HepG2 (cell line): ENCODE data around the gene AGAP1. TPM values are rescaled to one million over a fixed set of nuclear protein-coding genes. Genes with fewer than 3 reads are reported as not detected.

Source experiments
- ATAC-seq: fragments of 200-7000 bp; cut with Tn5 transposase; 3 replicates; pipeline ENCODE4 v1.9.1; 2020; ENCODE audit warnings: mild to moderate bottlenecking, moderate library complexity
- BruUV-seq: library from RNA; stranded (reverse); fragments of 400-500 nt; replicated peaks from 2 replicates; lab custom pipeline; 2021; lab: Mats Ljungman, UMichigan
- CTCF ChIA-PET: fragments of 300-600 bp; formaldehyde crosslinking; extraction: SDS; loops from one replicate; lab custom pipeline; 2021; ENCODE audit warnings: low total read pairs, inconsistent platforms, low intra/inter-chr PET ratio; lab: Yijun Ruan, JAX
- POLR2A ChIA-PET: fragments of 350-600 bp; sonication (Branson Sonifier 250); formaldehyde crosslinking; loops from one replicate; lab custom pipeline; 2020; ENCODE audit warnings: antibody characterized with exemption, inconsistent platforms; lab: Yijun Ruan, JAX
- DNase-seq: peaks from one replicate; pipeline ENCODE4 v3.0.0-alpha.2; 2015; ENCODE audit warnings: low spot score
- FAIRE-seq: peaks from 3 replicates; lab custom pipeline; 2011; peaks lifted over from hg19 to GRCh38; lab: Jason Lieb, UNC
- H2AFZ ChIP-seq: one replicate; pipeline ENCODE4 v1.6.1; 2011; ENCODE audit warnings: low read length, inconsistent platforms
- H3K27ac ChIP-seq: fragments of 300-600 bp; 3 replicates; pipeline ENCODE4 v1.8.0; 2011; ENCODE audit warnings: mixed run types, mild to moderate bottlenecking, mixed read lengths, low read length, inconsistent platforms; ENCODE audit not compliant: insufficient read depth; ENCODE audit errors: extremely low read length
- H3K27me3 ChIP-seq, 2 experiments: fragments of 200-600 bp in 1 of 2; 2 replicates in 1 of 2; 3 replicates in 1 of 2; pipeline versions ENCODE4 v1.6.0 to v1.8.0; 2011; ENCODE audit warnings: low read length in 2 of 2, mild to moderate bottlenecking in 2 of 2, moderate library complexity in 2 of 2, inconsistent platforms in 1 of 2; ENCODE audit not compliant: insufficient read depth in 2 of 2, control insufficient read depth in 1 of 2
- H3K36me3 ChIP-seq, 2 experiments: fragments of 200-600 bp in 1 of 2; replicated peaks in 1 of 2; 2 replicates in 1 of 2; 3 replicates in 1 of 2; pipeline versions ENCODE4 v1.5.1 to v1.8.0; 2011; ENCODE audit warnings: low read length in 2 of 2, inconsistent platforms in 1 of 2; ENCODE audit not compliant: insufficient read depth in 2 of 2, control insufficient read depth in 1 of 2
- H3K4me1 ChIP-seq: 2 replicates; pipeline ENCODE4 v1.5.1; 2012; ENCODE audit warnings: low read length, inconsistent platforms; ENCODE audit not compliant: insufficient read depth
- H3K4me2 ChIP-seq: 2 replicates; pipeline ENCODE4 v1.6.0; 2011; ENCODE audit warnings: low read depth, low read length, inconsistent platforms
- H3K4me3 ChIP-seq, 3 experiments: fragments of 200-600 bp in 1 of 3; sonication (generic), shearing (Covaris generic) in 1 of 3; replicated peaks in 1 of 3; 2 replicates each; pipeline ENCODE4 v1.5.1; 2011 to 2016; ENCODE audit warnings: low read length in 3 of 3, inconsistent platforms in 2 of 3, low read depth in 2 of 3, mild to moderate bottlenecking in 2 of 3, control low read depth in 1 of 3, mixed read lengths in 1 of 3; ENCODE audit not compliant: insufficient read depth in 1 of 3
- H3K79me2 ChIP-seq: one replicate; pipeline ENCODE4 v1.6.1; 2011; ENCODE audit warnings: low read length, inconsistent platforms; ENCODE audit not compliant: insufficient read depth
- H3K9ac ChIP-seq: 2 replicates; pipeline ENCODE4 v1.6.0; 2011; ENCODE audit warnings: mild to moderate bottlenecking, low read depth, low read length, inconsistent platforms; ENCODE audit not compliant: insufficient read depth
- H3K9me3 ChIP-seq: 2 replicates; pipeline ENCODE4 v1.5.1; 2012; ENCODE audit warnings: mild to moderate bottlenecking, low read length
- H4K20me1 ChIP-seq: 2 replicates; pipeline ENCODE4 v1.6.0; 2011; ENCODE audit warnings: inconsistent platforms, mild to moderate bottlenecking, low read length, moderate library complexity; ENCODE audit not compliant: insufficient read depth
- DNMT3B ChIP-seq: conservative IDR thresholded peaks from 2 replicates; pipeline ENCODE4 v1.6.1; 2016; ENCODE audit warnings: missing biosample characterization, control low read depth
- ELF3 ChIP-seq: IDR thresholded peaks from 2 replicates; pipeline ENCODE4 v1.6.1; 2016; ENCODE audit warnings: missing genetic modification reagents, missing compliant biosample characterization
- FOXP4 ChIP-seq: sonication (generic); formaldehyde crosslinking; IDR thresholded peaks from 2 replicates; pipeline ENCODE4 v1.4.0; 2020; ENCODE audit warnings: missing genetic modification reagents
- IKZF4 ChIP-seq: sonication (generic); formaldehyde crosslinking; IDR thresholded peaks from 2 replicates; pipeline ENCODE4 v1.5.1; 2020; ENCODE audit warnings: borderline replicate concordance, mild to moderate bottlenecking, low read depth, missing genetic modification reagents; ENCODE audit errors: not compliant biosample characterization
- SALL1 ChIP-seq: sonication (generic); formaldehyde crosslinking; IDR thresholded peaks from 2 replicates; pipeline ENCODE4 v1.8.0; 2022; ENCODE audit warnings: mild to moderate bottlenecking, missing genetic modification reagents
- SKI ChIP-seq: fragments of 450-650 bp; IDR thresholded peaks from one replicate; pipeline ENCODE4 v1.6.1; 2018; ENCODE audit warnings: mild to moderate bottlenecking; ENCODE audit not compliant: partially characterized antibody
- SMARCC2 ChIP-seq: fragments of 450-650 bp; IDR thresholded peaks from 2 replicates; pipeline ENCODE4 v1.6.1; 2017; ENCODE audit warnings: antibody characterized with exemption, mild to moderate bottlenecking
- SRSF4 ChIP-seq: fragments of 200-400 bp; formaldehyde crosslinking; IDR thresholded peaks from one replicate; pipeline ENCODE4 v1.6.1; 2018; ENCODE audit warnings: mild to moderate bottlenecking, low read depth, low read length, moderate library complexity; ENCODE audit not compliant: poor library complexity, severe bottlenecking
- ZNF318 ChIP-seq: sonication (generic); formaldehyde crosslinking; IDR thresholded peaks from 2 replicates; pipeline ENCODE4 v1.4.0; 2020; ENCODE audit warnings: mild to moderate bottlenecking, missing genetic modification reagents
- ZNF343 ChIP-seq: sonication (generic); formaldehyde crosslinking; IDR thresholded peaks from 2 replicates; pipeline ENCODE4 v1.4.0; 2020; ENCODE audit warnings: mild to moderate bottlenecking, missing genetic modification reagents
- ZNF546 ChIP-seq: sonication (generic); formaldehyde crosslinking; conservative IDR thresholded peaks from 2 replicates; pipeline ENCODE4 v1.8.1; 2023; ENCODE audit warnings: mild to moderate bottlenecking, missing genetic modification reagents
- WGBS: methylation state at CpG from one replicate; pipeline ENCODE4 v1.1.6; 2017; ENCODE audit warnings: low lambda C conversion rate; 5-methylcytosine and 5-hydroxymethylcytosine counted together
- in situ Hi-C: cut with HindIII; loops from 2 replicates; pipeline ENCODE4 v1.10.0; 2017; ENCODE audit warnings: low pct_unique_long_range_greater_than_20kb; ENCODE audit not compliant: extremely low pct_ligation_motif_present
- intact Hi-C: fragments of 100-400 bp; cut with micrococcal nuclease; formaldehyde crosslinking; loops from one replicate; pipeline ENCODE4 v1.10.0; 2022; ENCODE audit not compliant: unreplicated experiment
- polyA plus RNA-seq, 8 experiments: library from polyadenylated mRNA; depleted of rRNA in 3 of 8; stranded (reverse) in 7 of 8; unstranded in 1 of 8; fragments of >200 nt; fragmentation: Illumina TruSeq in 4 of 8; extraction: Trizol in 4 of 8; gene quantifications; 2 replicates each; pipeline versions ENCODE4 v1.2.1 to v1.2.3, GENCODE V29; 2011 to 2016; ENCODE audit warnings: low read depth in 4 of 8, missing spikeins in 1 of 8, mixed read lengths in 1 of 8; ENCODE audit not compliant: insufficient read depth in 1 of 8
- total RNA-seq, 5 experiments: library from RNA; depleted of rRNA; stranded (reverse); fragments of >200 nt; fragmentation: Illumina TruSeq; extraction: Trizol; gene quantifications; 2 replicates each; pipeline ENCODE4 v1.2.3, GENCODE V29; 2016; ENCODE audit warnings: low read depth in 1 of 5
- TF ChIP-seq, protein P1 (sequence below): sonication (generic); formaldehyde crosslinking; IDR thresholded peaks from 2 replicates; pipeline ENCODE4 v1.4.0; 2020; ENCODE audit warnings: low read depth, mild to moderate bottlenecking, missing genetic modification reagents

AGAP1 gene
- total and polyA plus RNA-seq, 2 of the 13 experiments (the other 11 are each of a cell fraction or from before 2014, with no cell fraction given) = 21.2 to 32.7 TPM

- TF ChIP-seq ZNF318 (CRISPR knock-in tag) (no peak), SRSF4 (no peak)
These were observed 36.9 kb downstream of the AGAP1 start (continued) for GRCh38 chr2:235530735-235531134.

- ChIA-PET POLR2A (no interaction called here), CTCF (no interaction called here)
- DNase-seq (no peak), ATAC-seq (no peak), FAIRE-seq (no peak)
- H3K4me3 ChIP-seq = no peak overlapping the region
- peaks cover 68% of the 10 kb centered on the region for H3K79me2 ChIP-seq
- in situ Hi-C loops = no loop called here
- intact Hi-C loops = no loop called here
- H3K4me2 ChIP-seq = no peak overlapping the region
- H3K27me3 ChIP-seq = no peaks in the 10 kb centered on the region
- H3K36me3 ChIP-seq = no peaks in the 10 kb centered on the region
- H3K4me1 ChIP-seq = peaks cover 21% of the 10 kb centered on the region
- H2AFZ ChIP-seq = no peak overlapping the region
- no peak overlapping the region for H3K27ac ChIP-seq
- H3K9ac ChIP-seq = no peak overlapping the region
- H4K20me1 ChIP-seq = peaks cover 11% of the 10 kb centered on the region; the same call in 1 of the 2 replicates
- no TSS peak for BruUV-seq
- H3K9me3 ChIP-seq = no peaks in the 10 kb centered on the region
- 98% methylated on average over 5 of the region's 5 CpGs for WGBS
- TF ChIP-seq IKZF4 (CRISPR knock-in tag) = no peak
- TF ChIP-seq ELF3 = no peak
- no peak for TF ChIP-seq SMARCC2
- TF ChIP-seq, protein P1, sequence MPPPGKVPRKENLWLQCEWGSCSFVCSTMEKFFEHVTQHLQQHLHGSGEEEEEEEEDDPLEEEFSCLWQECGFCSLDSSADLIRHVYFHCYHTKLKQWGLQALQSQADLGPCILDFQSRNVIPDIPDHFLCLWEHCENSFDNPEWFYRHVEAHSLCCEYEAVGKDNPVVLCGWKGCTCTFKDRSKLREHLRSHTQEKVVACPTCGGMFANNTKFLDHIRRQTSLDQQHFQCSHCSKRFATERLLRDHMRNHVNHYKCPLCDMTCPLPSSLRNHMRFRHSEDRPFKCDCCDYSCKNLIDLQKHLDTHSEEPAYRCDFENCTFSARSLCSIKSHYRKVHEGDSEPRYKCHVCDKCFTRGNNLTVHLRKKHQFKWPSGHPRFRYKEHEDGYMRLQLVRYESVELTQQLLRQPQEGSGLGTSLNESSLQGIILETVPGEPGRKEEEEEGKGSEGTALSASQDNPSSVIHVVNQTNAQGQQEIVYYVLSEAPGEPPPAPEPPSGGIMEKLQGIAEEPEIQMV (CRISPR knock-in tag) = no peak
- no peak for TF ChIP-seq SKI
- TF ChIP-seq SALL1 (CRISPR knock-in tag) = no peak
- no peak for TF ChIP-seq DNMT3B (CRISPR knock-in tag)
- no peak for TF ChIP-seq ZNF546 (CRISPR knock-in tag)
- TF ChIP-seq ZNF343 (CRISPR knock-in tag) = no peak
- TF ChIP-seq FOXP4 (CRISPR knock-in tag) = no peak
These were observed 38.5 kb downstream of the AGAP1 start for GRCh38 chr2:235532307-235532706.
